AG09309 (cell line): ENCODE measurements around the gene BABAM2.
"Not testable (repeated sequence)": the region's sequence is repeated elsewhere in the genome, so short reads cannot be mapped to it uniquely, and the experiment has no call there.

Source experiments
- DNase-seq: peaks from one replicate; pipeline ENCODE4 v3.0.0-alpha.2; 2010; ENCODE audit warnings: low read depth
- H3K4me3 ChIP-seq: 2 replicates; pipeline ENCODE4 v1.5.1; 2011; ENCODE audit warnings: mild to moderate bottlenecking, low read depth, low read length, moderate library complexity; ENCODE audit not compliant: control insufficient read depth
- CTCF ChIP-seq: IDR thresholded peaks from 2 replicates; pipeline ENCODE4 v1.5.1; 2011; ENCODE audit warnings: mild to moderate bottlenecking, low read depth, low read length, inconsistent platforms; ENCODE audit not compliant: insufficient read depth, control insufficient read depth; ENCODE audit errors: missing control alignments

BABAM2 gene

DNA sequence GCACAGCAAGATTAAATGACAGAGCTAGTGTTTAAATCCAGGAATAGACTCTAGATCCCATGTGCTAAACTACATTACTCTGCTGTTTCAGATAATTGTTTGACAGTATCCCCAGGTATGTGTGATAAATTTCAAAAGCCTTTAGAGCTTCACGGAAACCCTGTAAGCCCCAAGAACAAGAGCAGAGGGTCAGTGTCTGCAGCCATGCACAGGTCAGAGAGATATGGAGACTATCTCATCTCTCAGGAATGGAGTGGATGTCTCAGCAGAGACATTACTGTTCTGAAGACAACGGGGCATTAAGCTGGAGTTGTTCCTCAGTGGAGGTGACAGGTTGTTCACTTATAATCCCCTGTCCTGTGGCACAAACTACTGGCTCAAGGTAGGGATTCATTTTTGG is 363.0 kb downstream of the BABAM2 start:
- DNase-seq = no peak
- no peak overlapping the region for H3K4me3 ChIP-seq
- no peak for TF ChIP-seq CTCF

GRCh38 chr2:28255231-28255630 is 364.7 kb downstream of the BABAM2 start:
- not testable (repeated sequence) for DNase-seq, H3K4me3 ChIP-seq

DNA sequence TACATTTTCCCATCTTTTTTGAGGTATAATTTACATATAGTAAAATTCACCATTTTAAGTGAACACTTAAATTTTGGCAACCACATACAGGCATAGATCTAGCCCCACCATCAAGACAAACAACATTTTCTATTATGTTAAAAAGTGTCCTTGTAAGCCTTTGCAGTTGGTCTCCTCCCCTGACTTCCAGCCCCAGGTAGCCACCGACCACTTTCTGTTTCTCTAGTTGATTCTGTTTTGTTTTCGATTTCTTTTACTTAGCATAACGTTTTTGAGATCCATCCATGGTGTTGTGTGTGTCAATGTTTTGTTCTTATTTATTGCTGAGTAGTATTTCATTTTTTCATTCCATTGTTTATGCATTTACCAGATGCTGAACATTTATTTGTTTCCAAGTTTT is 366.7 kb downstream of the BABAM2 start:
- no peak for DNase-seq
- no peak for TF ChIP-seq CTCF
- H3K4me3 ChIP-seq = no peak overlapping the region

DNA sequence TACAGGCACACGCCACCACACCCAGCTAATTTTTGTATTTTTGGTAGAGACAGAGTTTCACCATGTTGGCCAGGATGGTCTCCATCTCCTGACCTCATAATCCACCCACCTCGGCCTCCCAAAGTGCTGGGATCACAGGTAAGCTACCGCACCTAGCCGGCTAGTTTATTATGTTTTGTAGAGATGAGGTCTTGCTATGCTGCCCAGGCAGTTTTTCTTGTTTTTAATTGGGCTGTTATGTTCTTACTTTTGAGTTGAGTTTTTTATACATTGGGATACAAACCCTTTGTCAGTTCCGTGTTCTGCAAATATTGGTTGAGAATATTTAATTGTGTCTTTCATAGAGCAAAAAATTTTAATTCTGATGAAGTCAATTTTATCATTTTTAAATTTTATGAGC is 368.7 kb downstream of the BABAM2 start:
- not testable (repeated sequence) for H3K4me3 ChIP-seq, DNase-seq

DNA sequence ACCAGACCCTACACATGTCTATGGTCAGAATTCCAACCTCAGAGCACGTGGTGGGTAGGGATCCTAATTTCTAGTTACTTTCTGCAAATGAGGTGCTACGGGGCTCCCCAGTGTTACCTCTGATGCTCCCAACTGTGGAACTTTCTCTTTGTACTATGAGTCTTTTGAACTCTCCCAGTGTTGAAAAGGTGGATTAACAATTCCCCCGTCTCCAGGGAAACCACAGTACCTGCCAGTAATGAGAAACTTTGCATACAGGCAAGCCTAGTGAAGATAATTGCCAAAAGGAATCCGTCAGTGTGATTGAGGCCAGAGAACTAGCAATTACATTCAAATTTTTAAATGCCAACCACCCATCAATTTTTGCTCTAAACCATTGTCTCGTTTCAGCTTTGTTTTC is 373.2 kb downstream of the BABAM2 start:
- H3K4me3 ChIP-seq = no peak overlapping the region
- no peak for TF ChIP-seq CTCF
- DNase-seq = no peak

- no peak for DNase-seq
- no peak overlapping the region for H3K4me3 ChIP-seq
- TF ChIP-seq CTCF = no peak
These were observed 376.8 kb downstream of the BABAM2 start for GRCh38 chr2:28267282-28267681.

DNA sequence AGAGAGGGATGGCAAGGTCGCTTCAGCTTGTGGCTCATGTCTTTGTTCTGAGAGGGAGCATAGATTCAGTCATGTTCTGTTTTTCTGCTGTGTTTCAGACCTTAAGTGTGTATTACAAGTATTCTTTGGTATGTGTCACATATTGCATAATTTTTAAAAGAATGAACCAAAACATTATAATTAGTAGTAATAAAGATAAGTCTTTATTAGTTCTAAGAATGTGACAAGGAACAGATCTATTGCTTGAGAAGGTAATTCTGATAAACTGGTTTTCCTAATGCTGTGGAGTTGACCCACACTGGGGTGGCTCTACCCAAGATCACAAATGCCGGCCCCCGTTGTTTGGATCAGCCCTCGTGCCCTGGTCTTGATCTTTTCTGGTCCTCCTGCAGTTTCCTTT is 377.9 kb downstream of the BABAM2 start:
- TF ChIP-seq CTCF = no peak
- no peak overlapping the region for H3K4me3 ChIP-seq

DNA sequence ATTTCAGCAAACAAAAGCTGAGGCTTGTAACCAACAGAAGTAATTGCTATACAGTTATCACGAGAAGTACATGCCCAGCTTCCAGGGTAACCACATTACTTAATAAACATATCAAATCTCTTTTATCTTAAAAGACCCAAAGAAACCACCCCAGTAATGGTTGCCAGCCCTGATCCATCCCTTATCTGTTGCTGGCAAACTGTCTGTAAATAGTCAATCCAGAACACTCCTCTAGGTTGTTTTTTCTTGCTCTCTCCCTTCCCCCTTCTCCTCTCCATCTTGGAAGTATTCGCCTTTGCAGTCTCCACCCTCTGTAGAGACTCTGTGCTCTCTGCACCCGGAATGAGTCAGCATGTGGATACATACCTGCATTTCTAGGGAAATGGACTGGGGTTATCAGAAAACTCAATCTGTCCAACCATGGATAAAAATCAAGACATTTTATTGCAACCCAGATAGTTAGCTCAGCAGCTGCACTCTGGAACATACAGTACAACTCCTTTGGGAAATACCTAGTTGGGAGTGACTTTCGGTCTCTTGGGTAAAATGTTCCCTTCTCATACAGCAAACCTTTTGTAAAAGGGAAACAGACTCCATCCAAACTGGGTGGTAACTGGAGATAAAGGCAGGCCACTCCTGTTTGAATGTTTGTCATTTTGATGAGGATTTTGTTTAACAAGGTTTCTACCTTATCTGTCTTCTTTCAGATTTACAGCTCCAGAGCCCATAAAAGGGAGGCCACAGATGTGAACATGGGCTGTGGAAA is 378.7 kb downstream of the BABAM2 start:
- H3K4me3 ChIP-seq = no peak overlapping the region
- DNase-seq = no peak
- no peak for TF ChIP-seq CTCF

More for the DNA sequence above, 377.9 kb downstream of the BABAM2 start:
- DNase-seq = no peak
